ENCODE data around the gene HNRNPF.

DNA sequence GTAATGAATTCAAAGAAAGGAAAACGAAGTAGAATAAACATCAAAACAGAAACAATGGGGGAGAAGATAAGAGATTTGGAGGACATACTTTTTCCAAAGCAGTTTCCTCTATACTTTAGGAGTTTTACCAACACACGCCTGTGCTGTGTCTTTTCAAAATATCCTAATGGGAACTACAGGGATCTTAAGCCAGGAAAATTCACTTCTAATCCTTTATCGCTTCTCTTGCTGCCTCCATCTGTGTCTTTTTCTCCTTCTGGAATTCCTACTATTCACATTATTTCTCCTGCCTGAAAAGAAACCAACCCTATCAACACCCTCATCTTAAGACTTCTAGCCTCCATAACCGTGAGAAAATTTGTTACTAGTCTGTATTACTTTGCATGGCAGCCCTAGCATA is 6.8 kb downstream of the HNRNPF start:
- TF ChIP-seq, protein P1, sequence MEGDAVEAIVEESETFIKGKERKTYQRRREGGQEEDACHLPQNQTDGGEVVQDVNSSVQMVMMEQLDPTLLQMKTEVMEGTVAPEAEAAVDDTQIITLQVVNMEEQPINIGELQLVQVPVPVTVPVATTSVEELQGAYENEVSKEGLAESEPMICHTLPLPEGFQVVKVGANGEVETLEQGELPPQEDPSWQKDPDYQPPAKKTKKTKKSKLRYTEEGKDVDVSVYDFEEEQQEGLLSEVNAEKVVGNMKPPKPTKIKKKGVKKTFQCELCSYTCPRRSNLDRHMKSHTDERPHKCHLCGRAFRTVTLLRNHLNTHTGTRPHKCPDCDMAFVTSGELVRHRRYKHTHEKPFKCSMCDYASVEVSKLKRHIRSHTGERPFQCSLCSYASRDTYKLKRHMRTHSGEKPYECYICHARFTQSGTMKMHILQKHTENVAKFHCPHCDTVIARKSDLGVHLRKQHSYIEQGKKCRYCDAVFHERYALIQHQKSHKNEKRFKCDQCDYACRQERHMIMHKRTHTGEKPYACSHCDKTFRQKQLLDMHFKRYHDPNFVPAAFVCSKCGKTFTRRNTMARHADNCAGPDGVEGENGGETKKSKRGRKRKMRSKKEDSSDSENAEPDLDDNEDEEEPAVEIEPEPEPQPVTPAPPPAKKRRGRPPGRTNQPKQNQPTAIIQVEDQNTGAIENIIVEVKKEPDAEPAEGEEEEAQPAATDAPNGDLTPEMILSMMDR (IDR thresholded peaks at IDR 0.05): no peak
- TF ChIP-seq POLR2A (IDR thresholded peaks at IDR 0.05): no peak
